ENCODE data around the gene NEK6. TPM values are rescaled to one million over a fixed set of nuclear protein-coding genes. Genes with fewer than 3 reads are reported as not detected.

Gene NEK6
- total RNA-seq, 4 donors from 2014 or later, result 25.3 to 53.1 (median 43.3) TPM

- Histone ChIP-seq H3K4me1 (peaks cover 19 to 100% (median 79%) of the 10 kb centered on the region in 4 donors), H3K36me3 (no peaks in the 10 kb centered on the region), H3K27me3 (no peaks in the 10 kb centered on the region), H3K4me3 (peak overlapping the region in 1 of 4 donors; percentile 7), H3K27ac (peak overlapping the region; percentile 87 to 98 (median 96)), H3K9me3 (no peaks in the 10 kb centered on the region)
- WGBS, 2 donors, result 48 to 52% methylated on average over 9 to 11 of the region's 11 CpGs
- TF ChIP-seq EP300 (IDR thresholded peaks at IDR 0.05) (no peak), CTCF (IDR thresholded peaks at IDR 0.05) (no peak), POLR2A (IDR thresholded peaks at IDR 0.05) (no peak)
- DNase-seq (ENCODE audit: low spot score in 2 of 2), result no peak
These were observed 27.7 kb downstream of the NEK6 start for GRCh38 chr9:124285490-124285889.

GRCh38 chr9:124285903-124286291 lies 28.1 kb downstream of the NEK6 start:
- Histone ChIP-seq H3K36me3 (no peaks in the 10 kb centered on the region), H3K27ac (peak overlapping the region; percentile 87 to 98 (median 96)), H3K4me1 (peaks cover 19 to 100% (median 78%) of the 10 kb centered on the region in 4 donors), H3K27me3 (no peaks in the 10 kb centered on the region), H3K9me3 (no peaks in the 10 kb centered on the region), H3K4me3 (no peak overlapping the region)
- 0 to 6% methylated on average over 9 of the region's 9 CpGs for WGBS, 2 donors
- TF ChIP-seq CTCF (IDR thresholded peaks at IDR 0.05) (no peak), EP300 (IDR thresholded peaks at IDR 0.05) (peak; percentile 66 to 93), POLR2A (IDR thresholded peaks at IDR 0.05) (peak in 1 of 2 donors; percentile 34)
- DNase-seq (ENCODE audit: low spot score in 2 of 2), result peak; percentile 78 to 87

DNA sequence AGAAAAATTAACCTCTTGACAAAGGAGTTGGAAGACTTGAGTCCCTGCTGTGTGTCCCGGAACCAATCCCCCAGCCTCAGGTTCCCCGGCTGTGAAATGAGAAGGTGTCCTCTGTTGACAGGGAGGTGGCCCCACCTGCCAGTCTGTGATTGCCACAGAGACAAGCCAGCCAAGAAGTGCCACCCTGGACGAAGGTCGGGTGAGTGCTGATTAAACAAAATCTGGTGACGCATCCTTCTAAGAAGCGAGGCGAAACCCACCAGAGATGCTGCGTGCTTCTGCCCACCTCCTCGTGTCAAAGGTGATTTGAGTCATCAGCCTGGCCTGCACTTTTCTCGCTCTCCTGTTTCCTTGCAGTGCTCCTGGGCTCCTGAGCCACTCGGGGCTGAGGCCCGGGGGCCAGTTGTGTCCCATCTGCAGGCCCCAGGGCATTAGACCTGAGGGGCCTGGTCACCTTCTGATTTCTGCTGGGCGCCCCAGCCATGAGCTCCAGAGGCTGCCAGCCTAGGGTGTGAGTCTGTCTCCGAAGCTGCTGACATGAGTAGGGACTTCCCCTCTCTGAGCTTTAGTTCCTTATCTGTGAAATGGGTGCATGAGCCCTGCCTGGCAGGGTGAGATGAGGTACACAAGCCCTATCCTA lies 28.7 kb downstream of the NEK6 start:
- WGBS, 2 donors, result 27 to 28% methylated on average over 12 to 14 of the region's 14 CpGs
- Histone ChIP-seq H3K27ac (peak overlapping the region; percentile 87 to 98 (median 96)), H3K4me1 (peaks cover 19 to 100% (median 78%) of the 10 kb centered on the region in 4 donors), H3K27me3 (no peaks in the 10 kb centered on the region), H3K4me3 (no peak overlapping the region), H3K9me3 (no peaks in the 10 kb centered on the region), H3K36me3 (no peaks in the 10 kb centered on the region)
- no peak for DNase-seq (ENCODE audit: low spot score in 2 of 2)
- TF ChIP-seq POLR2A (IDR thresholded peaks at IDR 0.05) (no peak), CTCF (IDR thresholded peaks at IDR 0.05) (no peak), EP300 (IDR thresholded peaks at IDR 0.05) (no peak)

GRCh38 chr9:124290053-124290591 lies 32.4 kb downstream of the NEK6 start:
- WGBS, 2 donors, result 71 to 85% methylated on average over 12 to 21 of the region's 21 CpGs
- no peak overlapping the region for H3K4me3 ChIP-seq
- TF ChIP-seq EP300 (IDR thresholded peaks at IDR 0.05) (no peak), CTCF (IDR thresholded peaks at IDR 0.05) (no peak), POLR2A (IDR thresholded peaks at IDR 0.05) (no peak)
- H3K27ac ChIP-seq, result peak overlapping the region; percentile 53 to 98 (median 81)
- H3K4me1 ChIP-seq, result peaks cover 9 to 100% (median 77%) of the 10 kb centered on the region in 4 donors
- no peak for DNase-seq (ENCODE audit: low spot score in 2 of 2)
- H3K36me3 ChIP-seq, result no peaks in the 10 kb centered on the region
- H3K27me3 ChIP-seq, result no peaks in the 10 kb centered on the region
- no peaks in the 10 kb centered on the region for H3K9me3 ChIP-seq

All from tibial nerve (tissue), 4 donors.